ENCODE data around the gene PITPNC1. TPM values are rescaled to one million over a fixed set of nuclear protein-coding genes. Genes with fewer than 3 reads are reported as not detected.
A peak's percentile ranks its signal among the peaks of the same experiment; 100 is the strongest.

PITPNC1 gene
- polyA plus RNA-seq, 1 of the 3 experiments (the other 2 are of a cell fraction) = 18.4 TPM

DNA sequence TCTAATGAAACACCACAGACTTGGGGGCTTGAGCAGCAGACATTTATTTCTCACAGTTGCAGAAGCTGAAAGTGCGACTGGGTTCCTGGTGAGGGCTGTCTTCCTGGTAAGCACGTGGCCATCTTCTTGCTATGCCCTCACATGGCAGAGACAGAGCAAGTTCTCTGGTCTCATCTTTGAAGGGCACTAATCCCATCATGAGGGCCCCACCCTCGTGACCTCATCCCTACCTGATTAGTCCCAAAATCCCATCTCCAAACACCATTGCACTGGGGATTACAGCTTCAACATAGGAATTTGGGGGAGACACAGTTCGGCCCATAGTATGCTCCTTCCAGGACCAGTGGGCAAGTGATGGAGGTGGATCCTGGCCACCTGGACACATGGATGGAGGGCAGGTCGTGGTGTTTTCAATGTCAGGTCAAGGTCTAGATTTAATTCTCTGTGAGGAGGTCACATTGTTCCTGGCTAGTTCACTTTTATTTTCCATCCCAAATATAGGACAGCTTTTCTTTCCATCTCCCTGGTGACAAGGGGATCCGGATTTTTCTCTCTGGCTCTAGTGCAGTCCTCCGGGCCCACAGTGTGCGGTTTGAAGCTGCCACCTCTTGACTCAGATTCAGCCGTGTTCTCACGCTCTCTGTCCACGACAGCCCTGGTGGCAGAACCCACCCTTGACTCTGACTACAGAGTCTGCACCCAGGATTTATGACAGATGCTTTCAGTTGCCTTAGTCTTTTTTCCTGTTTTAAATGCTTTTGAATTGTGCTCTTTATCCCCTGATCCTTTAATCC, 180.2 kb downstream of the PITPNC1 start:
- H3K4me2 ChIP-seq = no peak overlapping the region
- ChIA-PET POLR2A (no interaction called here), CTCF (interaction anchor here (0.6 to 2.0 kb wide), 8 partner anchors 12 to 178 kb away, joined by 3 to 8 read pairs (median 4); no protein-coding TSS in a partner anchor)
- WGBS (ENCODE audit: low lambda C conversion rate) = 77% methylated on average over 11 of the region's 11 CpGs
- no peaks in the 10 kb centered on the region for H4K20me1 ChIP-seq (ENCODE audit: insufficient read depth)
- H3K9me2 ChIP-seq = 0 out of 2 replicates have a peak, but pooled peaks cover 9% of the 10 kb centered on the region
- no peaks in the 10 kb centered on the region for H3F3A ChIP-seq (replicated peaks; ENCODE audit: insufficient read depth)
- no peak overlapping the region for H2AFZ ChIP-seq (ENCODE audit: low read depth)
- no peaks in the 10 kb centered on the region for H3K27me3 ChIP-seq (ENCODE audit: insufficient read depth)
- H3K4me3 ChIP-seq (ENCODE audit: low read depth in 2 of 2, low read length in 1 of 2) = no peak overlapping the region
- no peaks in the 10 kb centered on the region for H3K36me3 ChIP-seq (replicated peaks in 1 of 2; ENCODE audit: control insufficient read depth in 1 of 2, insufficient read depth in 2 of 2, low read length in 1 of 2)
- TF ChIP-seq TAF1 (IDR thresholded peaks at IDR 0.05; ENCODE audit: borderline replicate concordance, low read depth, low read length) (no peak), EZH2phosphoT487 (IDR thresholded peaks at IDR 0.05; ENCODE audit: borderline replicate concordance, low read depth) (no peak), GATA2 (CRISPR knock-in tag; IDR thresholded peaks at IDR 0.05) (no peak), RXRA (IDR thresholded peaks at IDR 0.05; ENCODE audit: borderline replicate concordance, low read depth) (no peak), TCF12 (IDR thresholded peaks at IDR 0.05) (no peak), NRF1 (IDR thresholded peaks at IDR 0.05; ENCODE audit: low read depth, low read length) (no peak), ELF1 (IDR thresholded peaks at IDR 0.05) (no peak), SMC3 (IDR thresholded peaks at IDR 0.05; ENCODE audit: low read depth, low read length) (no peak), CHD2 (IDR thresholded peaks at IDR 0.05; ENCODE audit: low read length, partially characterized antibody) (no peak), RCOR1 (IDR thresholded peaks at IDR 0.05; ENCODE audit: low read length) (no peak), SIN3A (IDR thresholded peaks at IDR 0.05; ENCODE audit: borderline replicate concordance, low read depth, low read length) (no peak), MXI1 (IDR thresholded peaks at IDR 0.05; ENCODE audit: low read depth, low read length) (no peak), FOSL2 (IDR thresholded peaks at IDR 0.05; ENCODE audit: borderline replicate concordance, low read depth) (no peak), GABPA (IDR thresholded peaks at IDR 0.05; ENCODE audit: low read depth) (no peak)
- TF ChIP-seq, protein P1, sequence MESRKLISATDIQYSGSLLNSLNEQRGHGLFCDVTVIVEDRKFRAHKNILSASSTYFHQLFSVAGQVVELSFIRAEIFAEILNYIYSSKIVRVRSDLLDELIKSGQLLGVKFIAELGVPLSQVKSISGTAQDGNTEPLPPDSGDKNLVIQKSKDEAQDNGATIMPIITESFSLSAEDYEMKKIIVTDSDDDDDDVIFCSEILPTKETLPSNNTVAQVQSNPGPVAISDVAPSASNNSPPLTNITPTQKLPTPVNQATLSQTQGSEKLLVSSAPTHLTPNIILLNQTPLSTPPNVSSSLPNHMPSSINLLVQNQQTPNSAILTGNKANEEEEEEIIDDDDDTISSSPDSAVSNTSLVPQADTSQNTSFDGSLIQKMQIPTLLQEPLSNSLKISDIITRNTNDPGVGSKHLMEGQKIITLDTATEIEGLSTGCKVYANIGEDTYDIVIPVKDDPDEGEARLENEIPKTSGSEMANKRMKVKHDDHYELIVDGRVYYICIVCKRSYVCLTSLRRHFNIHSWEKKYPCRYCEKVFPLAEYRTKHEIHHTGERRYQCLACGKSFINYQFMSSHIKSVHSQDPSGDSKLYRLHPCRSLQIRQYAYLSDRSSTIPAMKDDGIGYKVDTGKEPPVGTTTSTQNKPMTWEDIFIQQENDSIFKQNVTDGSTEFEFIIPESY (IDR thresholded peaks at IDR 0.05; ENCODE audit: borderline replicate concordance, low read depth) = no peak
- TF ChIP-seq, protein P2, sequence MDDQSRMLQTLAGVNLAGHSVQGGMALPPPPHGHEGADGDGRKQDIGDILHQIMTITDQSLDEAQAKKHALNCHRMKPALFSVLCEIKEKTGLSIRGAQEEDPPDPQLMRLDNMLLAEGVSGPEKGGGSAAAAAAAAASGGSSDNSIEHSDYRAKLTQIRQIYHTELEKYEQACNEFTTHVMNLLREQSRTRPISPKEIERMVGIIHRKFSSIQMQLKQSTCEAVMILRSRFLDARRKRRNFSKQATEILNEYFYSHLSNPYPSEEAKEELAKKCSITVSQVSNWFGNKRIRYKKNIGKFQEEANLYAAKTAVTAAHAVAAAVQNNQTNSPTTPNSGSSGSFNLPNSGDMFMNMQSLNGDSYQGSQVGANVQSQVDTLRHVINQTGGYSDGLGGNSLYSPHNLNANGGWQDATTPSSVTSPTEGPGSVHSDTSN (IDR thresholded peaks at IDR 0.05) = no peak
- TF ChIP-seq, protein P3, sequence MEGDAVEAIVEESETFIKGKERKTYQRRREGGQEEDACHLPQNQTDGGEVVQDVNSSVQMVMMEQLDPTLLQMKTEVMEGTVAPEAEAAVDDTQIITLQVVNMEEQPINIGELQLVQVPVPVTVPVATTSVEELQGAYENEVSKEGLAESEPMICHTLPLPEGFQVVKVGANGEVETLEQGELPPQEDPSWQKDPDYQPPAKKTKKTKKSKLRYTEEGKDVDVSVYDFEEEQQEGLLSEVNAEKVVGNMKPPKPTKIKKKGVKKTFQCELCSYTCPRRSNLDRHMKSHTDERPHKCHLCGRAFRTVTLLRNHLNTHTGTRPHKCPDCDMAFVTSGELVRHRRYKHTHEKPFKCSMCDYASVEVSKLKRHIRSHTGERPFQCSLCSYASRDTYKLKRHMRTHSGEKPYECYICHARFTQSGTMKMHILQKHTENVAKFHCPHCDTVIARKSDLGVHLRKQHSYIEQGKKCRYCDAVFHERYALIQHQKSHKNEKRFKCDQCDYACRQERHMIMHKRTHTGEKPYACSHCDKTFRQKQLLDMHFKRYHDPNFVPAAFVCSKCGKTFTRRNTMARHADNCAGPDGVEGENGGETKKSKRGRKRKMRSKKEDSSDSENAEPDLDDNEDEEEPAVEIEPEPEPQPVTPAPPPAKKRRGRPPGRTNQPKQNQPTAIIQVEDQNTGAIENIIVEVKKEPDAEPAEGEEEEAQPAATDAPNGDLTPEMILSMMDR (IDR thresholded peaks at IDR 0.05) = no peak
- TF ChIP-seq, protein P4, sequence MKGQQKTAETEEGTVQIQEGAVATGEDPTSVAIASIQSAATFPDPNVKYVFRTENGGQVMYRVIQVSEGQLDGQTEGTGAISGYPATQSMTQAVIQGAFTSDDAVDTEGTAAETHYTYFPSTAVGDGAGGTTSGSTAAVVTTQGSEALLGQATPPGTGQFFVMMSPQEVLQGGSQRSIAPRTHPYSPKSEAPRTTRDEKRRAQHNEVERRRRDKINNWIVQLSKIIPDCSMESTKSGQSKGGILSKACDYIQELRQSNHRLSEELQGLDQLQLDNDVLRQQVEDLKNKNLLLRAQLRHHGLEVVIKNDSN (IDR thresholded peaks at IDR 0.05; ENCODE audit: borderline replicate concordance, low read depth) = no peak
- TF ChIP-seq, protein P5, sequence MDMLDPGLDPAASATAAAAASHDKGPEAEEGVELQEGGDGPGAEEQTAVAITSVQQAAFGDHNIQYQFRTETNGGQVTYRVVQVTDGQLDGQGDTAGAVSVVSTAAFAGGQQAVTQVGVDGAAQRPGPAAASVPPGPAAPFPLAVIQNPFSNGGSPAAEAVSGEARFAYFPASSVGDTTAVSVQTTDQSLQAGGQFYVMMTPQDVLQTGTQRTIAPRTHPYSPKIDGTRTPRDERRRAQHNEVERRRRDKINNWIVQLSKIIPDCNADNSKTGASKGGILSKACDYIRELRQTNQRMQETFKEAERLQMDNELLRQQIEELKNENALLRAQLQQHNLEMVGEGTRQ (IDR thresholded peaks at IDR 0.05; ENCODE audit: borderline replicate concordance, low read depth, low read length) = no peak
- TF ChIP-seq, protein P6, sequence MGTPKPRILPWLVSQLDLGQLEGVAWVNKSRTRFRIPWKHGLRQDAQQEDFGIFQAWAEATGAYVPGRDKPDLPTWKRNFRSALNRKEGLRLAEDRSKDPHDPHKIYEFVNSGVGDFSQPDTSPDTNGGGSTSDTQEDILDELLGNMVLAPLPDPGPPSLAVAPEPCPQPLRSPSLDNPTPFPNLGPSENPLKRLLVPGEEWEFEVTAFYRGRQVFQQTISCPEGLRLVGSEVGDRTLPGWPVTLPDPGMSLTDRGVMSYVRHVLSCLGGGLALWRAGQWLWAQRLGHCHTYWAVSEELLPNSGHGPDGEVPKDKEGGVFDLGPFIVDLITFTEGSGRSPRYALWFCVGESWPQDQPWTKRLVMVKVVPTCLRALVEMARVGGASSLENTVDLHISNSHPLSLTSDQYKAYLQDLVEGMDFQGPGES (IDR thresholded peaks at IDR 0.05; ENCODE audit: low read depth, low read length) = no peak
- peaks cover 3 to 16% of the 10 kb centered on the region in 2 experiments; a peak in 3 of 4 replicates for H3K4me1 ChIP-seq (ENCODE audit: control insufficient read depth in 1 of 2, insufficient read depth in 2 of 2, low read depth in 1 of 2, low read length in 1 of 2)
- no peak overlapping the region for H3K9ac ChIP-seq
- H3K9me3 ChIP-seq = 0 out of 2 replicates have a peak, but pooled peaks cover 4% of the 10 kb centered on the region
- no peak for DNase-seq
- peak overlapping the region in 1 of 2 experiments; percentile 56; a peak in 2 of 4 replicates for H3K27ac ChIP-seq (ENCODE audit: low read depth in 2 of 2, low read length in 1 of 2)
- H3K79me2 ChIP-seq (ENCODE audit: insufficient read depth) = no peaks in the 10 kb centered on the region
